Measurements from ENCODE around the gene TAF7L.
"Not testable (repeated sequence)": the region's sequence is repeated elsewhere in the genome, so short reads cannot be mapped to it uniquely, and the experiment has no call there.

The TAF7L gene

GRCh38 chrX:101290957-101291603 is at the start of gene TAF7L:
Gene TAF7L (minus strand): TSS chrX:101291334. CDS start chrX:101287543, 3,791 bp downstream.
- no peak for DNase-seq

DNA sequence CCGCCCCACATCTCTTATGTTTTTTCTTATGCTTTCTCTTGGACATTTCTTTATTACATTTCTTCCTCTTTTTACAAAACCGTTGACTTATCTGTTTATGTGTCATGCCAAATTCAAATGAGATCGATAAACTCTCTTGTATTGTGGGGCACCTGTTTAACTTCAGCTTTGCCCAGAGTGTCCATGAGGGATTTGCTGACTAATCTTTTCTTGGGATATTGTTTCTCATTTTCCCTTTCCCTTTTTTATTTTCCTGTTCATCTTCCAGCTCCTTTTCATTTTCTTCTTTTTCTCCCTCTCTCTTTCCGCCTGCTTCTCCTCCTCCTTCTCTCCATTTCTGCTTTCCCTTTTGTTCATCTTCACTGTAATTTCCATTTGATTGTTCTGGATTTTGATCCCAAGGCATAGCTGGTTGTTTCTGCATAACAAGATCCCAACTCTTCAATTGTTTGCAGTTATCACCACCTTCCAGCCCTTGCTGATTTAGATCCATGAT is 46.7 kb upstream of the TAF7L start:
- DNase-seq: no peak

DNA sequence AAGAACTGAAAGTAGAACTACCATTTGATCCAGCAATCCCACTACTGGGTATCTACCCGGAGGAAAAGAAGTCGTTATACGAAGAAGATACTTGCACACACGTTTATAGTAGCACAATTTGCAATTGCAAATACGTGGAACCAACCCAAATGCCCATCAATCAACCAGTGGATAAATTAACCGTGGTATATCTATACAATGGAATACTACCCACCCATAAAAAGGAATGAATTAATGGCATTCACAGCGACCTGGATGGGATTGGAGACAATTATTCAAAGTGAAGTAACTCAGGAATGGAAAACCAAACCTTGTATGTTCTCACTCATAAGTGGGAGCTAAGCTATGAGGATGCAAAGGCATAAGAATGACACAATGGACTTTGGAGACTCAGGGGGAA is 43.2 kb upstream of the TAF7L start:
- DNase-seq: not testable (repeated sequence)

DNA sequence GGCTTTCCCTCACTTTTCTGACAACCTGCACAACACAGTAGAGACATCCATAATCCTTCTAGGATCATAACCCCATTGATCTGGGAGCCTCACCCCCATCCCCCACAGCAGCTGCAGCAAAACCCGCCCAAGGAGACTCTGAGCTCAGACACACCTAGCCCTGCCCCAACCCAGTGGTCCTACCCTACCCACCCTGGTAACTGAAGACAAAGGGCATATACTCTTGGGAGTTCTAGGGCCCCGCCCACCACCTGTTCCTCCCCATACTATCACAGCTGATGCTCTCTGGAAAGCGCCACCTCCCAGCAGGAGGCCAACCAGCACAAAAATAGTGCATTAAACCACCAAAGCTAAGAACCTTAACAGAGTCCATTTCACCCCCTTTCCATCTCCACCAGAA is 35.5 kb upstream of the TAF7L start:
- not testable (repeated sequence) for DNase-seq

GRCh38 chrX:101303790-101304189 is 12.7 kb upstream of the TAF7L start:
- no peak for DNase-seq

- DNase-seq: not testable (repeated sequence)
These were observed 4.5 kb upstream of the TAF7L start for GRCh38 chrX:101295603-101296002.

GRCh38 chrX:101287402-101287801 is 3.7 kb downstream of the TAF7L start:
- DNase-seq: no peak

GRCh38 chrX:101276238-101276637 is 14.9 kb downstream of the TAF7L start:
- no peak for DNase-seq

DNA sequence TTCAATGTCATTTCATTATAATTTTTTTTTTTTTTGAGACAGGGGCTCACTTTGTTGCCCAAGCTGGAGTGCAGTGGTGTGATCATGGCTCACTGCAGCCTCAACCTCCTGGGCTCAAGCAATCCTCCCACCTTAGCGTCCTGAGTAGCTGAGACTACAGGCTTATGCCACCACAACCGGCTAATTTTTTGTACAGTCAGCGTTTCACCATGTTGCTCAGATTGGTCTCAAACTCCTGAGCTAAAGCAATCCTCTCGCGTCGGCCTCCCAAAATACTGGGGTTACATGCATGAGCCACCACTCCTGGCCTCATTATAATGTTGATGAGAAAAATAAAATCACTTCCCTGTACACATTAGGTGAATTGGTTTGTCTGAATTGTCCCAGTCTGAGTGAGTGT is 16.9 kb downstream of the TAF7L start:
- no peak for DNase-seq

- DNase-seq: no peak
These were observed 25.2 kb downstream of the TAF7L start for GRCh38 chrX:101265869-101266428.

DNA sequence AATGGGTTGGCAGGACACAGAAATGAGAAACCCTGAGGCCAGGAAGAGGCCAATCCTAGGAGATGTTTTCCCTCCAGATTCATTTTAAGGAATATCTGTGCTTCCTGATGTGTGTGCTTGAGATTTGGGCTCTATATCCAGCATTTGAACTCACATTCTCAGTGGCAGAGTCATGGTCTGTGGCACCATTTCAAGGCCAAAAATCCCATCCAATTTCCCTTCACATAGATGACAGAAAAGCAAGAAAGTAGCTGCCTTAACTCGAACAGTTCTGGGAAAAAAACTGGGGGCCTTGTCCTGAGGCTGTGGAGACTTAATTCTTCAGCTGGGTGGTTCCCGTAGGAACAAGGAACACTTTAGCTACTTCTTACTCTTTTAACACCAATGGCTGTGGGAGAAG is 27.4 kb downstream of the TAF7L start:
- no peak for DNase-seq

- no peak for DNase-seq
These were observed 28.5 kb downstream of the TAF7L start for GRCh38 chrX:101262590-101262989.

DNA sequence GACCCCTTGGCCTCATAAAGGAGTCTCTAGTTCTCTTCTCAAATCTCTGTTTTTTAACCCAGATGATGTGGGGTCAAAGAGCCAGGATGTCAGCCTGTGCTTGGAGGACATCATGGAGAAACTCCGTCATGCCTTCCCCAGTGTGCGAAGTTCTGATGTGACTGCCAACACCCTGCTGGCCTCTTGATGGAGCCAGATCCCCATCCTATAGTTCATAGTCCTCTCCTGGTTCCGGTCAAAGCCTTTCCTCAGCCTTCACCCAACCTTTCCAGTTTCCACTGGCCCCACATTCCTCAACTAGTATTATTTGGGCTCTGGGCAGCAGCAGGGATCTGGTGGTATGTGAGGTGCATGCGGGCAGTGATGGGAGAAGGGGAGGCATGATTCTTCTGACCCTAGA is 30.7 kb downstream of the TAF7L start:
- DNase-seq: no peak

GRCh38 chrX:101258259-101258581 is 32.9 kb downstream of the TAF7L start:
- DNase-seq: no peak

DNA sequence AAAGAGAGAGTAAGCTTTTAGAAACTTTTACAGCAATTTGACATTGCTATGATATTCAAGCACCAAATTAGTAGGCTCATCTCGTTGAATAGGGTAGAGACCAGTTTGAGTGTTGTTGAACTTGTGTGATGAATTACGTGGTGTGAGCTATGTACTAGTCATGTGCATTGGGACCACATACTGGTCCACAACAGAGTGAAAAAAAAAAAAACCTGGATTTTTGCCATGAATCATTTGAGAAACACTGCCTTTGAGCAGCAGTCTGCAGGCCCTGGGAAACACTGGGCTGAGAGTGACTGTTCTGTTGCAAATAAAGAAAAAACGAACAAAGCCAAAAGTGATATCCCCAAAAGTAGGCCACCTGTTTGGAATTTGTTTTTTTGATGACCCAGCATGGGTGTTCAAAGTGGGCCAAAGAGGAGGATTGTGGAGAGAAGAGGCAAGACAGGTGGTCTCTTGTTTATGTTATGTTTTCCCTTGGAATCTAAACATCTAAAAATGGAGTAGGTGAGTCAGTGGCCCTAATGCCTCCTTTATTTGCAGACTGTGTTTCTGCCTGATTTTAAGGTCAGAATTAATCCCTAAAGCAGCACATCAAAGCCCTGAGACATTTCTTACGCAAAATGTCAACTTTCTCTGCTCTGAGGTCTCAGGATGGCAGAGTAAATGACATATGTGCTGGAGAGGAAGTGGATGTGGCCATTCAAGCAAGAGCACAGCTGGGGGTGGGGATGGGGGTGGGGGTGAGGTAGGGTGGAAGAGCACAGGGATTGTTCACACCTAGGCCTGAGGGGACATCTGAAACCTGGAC is 33.5 kb downstream of the TAF7L start:
- no peak for DNase-seq

DNA sequence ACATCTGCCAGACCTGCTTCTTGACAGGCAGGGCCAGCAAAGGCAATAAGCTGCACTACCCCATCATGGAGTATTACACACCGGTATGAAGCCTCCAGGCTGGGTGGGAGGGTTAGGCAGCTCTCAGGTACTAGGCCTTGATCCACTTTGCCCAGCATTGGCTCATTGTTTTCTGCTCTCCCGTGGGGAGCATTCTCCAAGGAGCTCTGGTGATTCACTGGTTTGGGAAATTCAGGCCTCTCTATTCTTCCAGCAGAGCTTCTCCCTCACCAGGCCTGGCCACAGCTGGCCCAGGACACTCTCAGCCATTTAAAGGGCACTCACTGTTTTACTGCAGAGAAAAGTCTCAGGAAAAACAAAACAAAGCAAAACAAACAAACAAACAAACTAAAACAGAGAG is 38.5 kb downstream of the TAF7L start:
- no peak for DNase-seq

GRCh38 chrX:101241531-101241930 is 49.6 kb downstream of the TAF7L start:
- DNase-seq: no peak

DNA sequence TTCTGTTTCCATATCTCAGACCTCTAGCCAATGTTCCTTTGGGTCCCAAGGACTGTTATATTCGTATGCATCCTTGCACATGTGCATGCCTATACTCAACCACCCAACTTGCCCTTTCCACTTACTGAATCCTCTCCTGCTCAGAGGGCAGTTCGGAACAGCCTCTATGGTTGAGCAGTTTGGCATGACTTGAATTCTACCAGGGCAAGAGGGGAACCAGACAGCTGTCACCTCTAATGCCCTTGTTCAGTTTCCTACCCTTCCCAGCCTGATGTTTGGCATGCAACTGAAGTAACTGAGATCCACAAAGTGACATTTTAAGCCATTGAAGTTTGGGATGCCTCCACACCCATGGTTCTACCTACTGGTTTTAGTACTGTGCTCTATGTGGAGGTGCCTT is 54.1 kb downstream of the TAF7L start:
- DNase-seq: no peak

GRCh38 chrX:101232316-101232715 is 58.8 kb downstream of the TAF7L start:
- DNase-seq: no peak

DNA sequence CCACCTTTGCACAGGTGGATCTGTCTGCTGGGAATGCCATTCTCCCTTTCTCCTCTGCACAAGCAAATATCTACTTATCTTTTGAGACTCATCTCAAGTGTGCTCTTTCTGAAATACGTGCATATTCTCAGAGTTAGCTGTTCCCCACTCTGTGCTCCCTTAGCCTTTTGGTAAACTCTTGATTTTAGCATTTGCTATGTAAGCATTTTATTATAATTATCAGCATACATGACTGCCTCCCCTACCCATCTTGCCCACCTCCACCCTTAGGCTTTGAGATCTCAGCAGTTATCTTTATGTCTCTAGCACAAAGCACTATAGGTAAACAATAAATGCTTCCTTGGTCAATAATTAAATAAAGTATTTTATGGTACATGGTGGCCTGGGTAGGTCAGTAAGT is 60.1 kb downstream of the TAF7L start:
- no peak for DNase-seq

DNA sequence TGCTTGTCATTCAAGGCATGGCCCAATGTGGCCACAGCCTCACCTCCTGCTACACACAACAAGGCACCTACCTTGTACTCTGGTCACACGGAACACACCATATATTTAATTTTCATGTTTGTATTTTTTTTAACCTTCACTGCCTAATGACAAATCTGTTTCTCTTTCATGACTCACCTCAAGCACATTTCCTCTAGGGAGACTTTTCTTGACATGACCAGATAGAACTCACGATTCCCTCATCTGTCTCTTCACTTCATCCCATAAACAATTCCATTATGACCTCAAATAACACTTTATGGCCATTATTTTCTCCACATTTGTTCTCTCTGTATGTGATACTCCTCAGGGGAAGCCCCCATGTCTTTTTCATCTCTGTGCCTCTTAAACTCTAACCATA is 60.5 kb downstream of the TAF7L start:
- DNase-seq: no peak

GRCh38 chrX:101229170-101229569 is 62.0 kb downstream of the TAF7L start:
- DNase-seq: no peak

- DNase-seq: no peak
These were observed 67.9 kb downstream of the TAF7L start for GRCh38 chrX:101223226-101223625.

DNA sequence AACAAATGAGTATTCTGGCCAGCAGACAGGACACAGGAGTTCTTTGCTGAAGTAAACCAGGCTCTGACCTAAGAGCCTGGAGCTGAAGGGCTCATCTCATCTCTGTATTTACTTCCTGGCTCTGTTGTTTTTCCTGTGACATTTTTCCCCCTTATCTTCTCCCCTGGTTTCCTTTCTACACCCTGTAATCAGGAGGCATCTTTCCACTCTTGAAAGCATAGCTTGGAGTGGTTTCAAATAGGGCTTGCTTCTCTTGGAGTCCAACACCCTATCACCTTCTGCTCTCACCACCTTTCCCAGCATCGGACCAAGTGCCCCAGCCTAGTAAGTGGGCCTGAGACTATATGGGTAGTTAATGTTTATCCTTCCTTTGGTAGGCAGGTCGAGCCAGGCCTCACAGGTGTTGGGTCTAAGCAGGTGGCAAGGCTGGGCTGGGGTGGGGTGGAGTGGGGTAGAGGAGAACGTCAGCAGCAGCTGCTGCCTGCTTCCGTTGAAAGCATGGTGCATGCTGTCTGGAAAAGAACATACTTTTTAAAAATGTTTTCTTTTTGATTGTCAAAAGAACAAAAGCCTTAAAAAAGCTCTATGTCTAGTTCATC is 70.4 kb downstream of the TAF7L start:
- DNase-seq: no peak

Data from activated T-cell treated with anti-CD3 and anti-CD28 coated beads for 4 hours (primary cell).